OCI-LY3 (cell line): ENCODE data around the gene KCNH6.

Experiments used
- H2AFZ ChIP-seq: fragments of 200-600, 300-600 bp; shearing (Covaris generic); 2 replicates; pipeline ENCODE4 v1.6.0; 2014; ENCODE audit warnings: antibody characterized with exemption, low read depth, low read length
- H3K27ac ChIP-seq: fragments of 200-600, 300-600 bp; sonication (generic); 2 replicates; pipeline ENCODE4 v1.5.1; 2014; ENCODE audit warnings: mild to moderate bottlenecking, low read length, moderate library complexity, mixed read lengths
- H3K27me3 ChIP-seq: fragments of 200-600, 300-600 bp; sonication (generic); 2 replicates; pipeline ENCODE4 v1.6.1; 2014; ENCODE audit warnings: low read depth, low read length, mixed read lengths
- H3K36me3 ChIP-seq: fragments of 200-600, 300-600 bp; sonication (generic); replicated peaks from 2 replicates; pipeline ENCODE3; 2014; ENCODE audit warnings: low read depth, low read length, mixed read lengths
- H3K4me1 ChIP-seq: fragments of 300-600, 200-600 bp; sonication (generic); 2 replicates; pipeline ENCODE4 v1.6.1; 2014; ENCODE audit warnings: low read length, mixed read lengths
- H3K4me2 ChIP-seq: fragments of 200-600, 300-600 bp; sonication (generic); 2 replicates; pipeline ENCODE4 v1.6.1; 2014; ENCODE audit warnings: low read length, mixed read lengths
- H3K4me3 ChIP-seq: fragments of 300-600, 200-600 bp; sonication (generic); 2 replicates; pipeline ENCODE4 v1.5.1; 2014; ENCODE audit warnings: antibody characterized with exemption, mild to moderate bottlenecking, low read length, moderate library complexity
- H3K79me2 ChIP-seq: fragments of 300-600, 200-600 bp; shearing (Covaris generic); 2 replicates; pipeline ENCODE4 v1.6.1; 2014; ENCODE audit warnings: mild to moderate bottlenecking, low read length, mixed read lengths
- H3K9ac ChIP-seq: fragments of 300-600, 200-600 bp; shearing (Covaris generic); 2 replicates; pipeline ENCODE4 v1.6.0; 2014; ENCODE audit warnings: mild to moderate bottlenecking, low read length, moderate library complexity
- H3K9me3 ChIP-seq: fragments of 200-600, 300-600 bp; shearing (Covaris generic); 2 replicates; pipeline ENCODE4 v1.6.1; 2014; ENCODE audit warnings: low read length, mixed read lengths; ENCODE audit not compliant: insufficient read depth
- H4K20me1 ChIP-seq: fragments of 200-600, 300-600 bp; sonication (generic); 2 replicates; pipeline ENCODE4 v1.6.1; 2016; ENCODE audit warnings: low read length, mixed read lengths; ENCODE audit not compliant: insufficient read depth
- EZH2phosphoT487 ChIP-seq: fragments of 200-600 bp; shearing (Covaris generic); IDR thresholded peaks from 2 replicates; pipeline ENCODE4 v1.6.1; 2018; ENCODE audit warnings: antibody characterized with exemption, mixed run types, low read depth
- TF ChIP-seq, protein P1 (sequence below): fragments of 200-600, 300-600 bp; sonication (generic); IDR thresholded peaks from 2 replicates; pipeline ENCODE4 v1.5.1; 2014; ENCODE audit warnings: antibody characterized with exemption, low read length, low read depth

Gene KCNH6

DNA sequence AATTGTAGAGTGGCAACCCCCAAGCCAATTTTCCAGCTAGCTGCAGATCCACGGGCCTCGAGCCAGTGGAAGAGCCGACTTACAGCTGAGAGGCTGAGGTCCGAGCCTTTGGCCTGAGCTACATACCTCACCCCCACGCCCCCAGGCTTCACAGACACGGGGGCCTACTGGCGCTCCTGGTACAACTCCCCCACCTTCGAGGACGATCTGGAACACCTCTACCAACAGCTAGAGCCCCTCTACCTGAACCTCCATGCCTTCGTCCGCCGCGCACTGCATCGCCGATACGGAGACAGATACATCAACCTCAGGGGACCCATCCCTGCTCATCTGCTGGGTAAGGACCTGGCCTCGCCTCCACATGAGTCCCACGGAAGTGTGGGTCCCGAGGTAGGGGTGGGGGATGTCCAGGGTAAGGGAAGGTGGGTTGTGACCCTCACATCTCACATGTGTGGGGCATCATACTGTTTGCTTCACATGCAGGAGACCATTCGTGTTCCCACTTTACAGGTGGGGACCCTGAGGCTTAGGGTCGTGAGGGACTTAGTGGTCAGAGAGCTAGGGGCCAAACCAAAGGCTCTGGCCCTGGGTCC lies 42.9 kb upstream of the KCNH6 start:
- H3K36me3 ChIP-seq = no peaks in the 10 kb centered on the region
- peaks cover 24% of the 10 kb centered on the region for H3K4me1 ChIP-seq
- H3K9ac ChIP-seq = no peak overlapping the region
- H3K4me2 ChIP-seq = no peak overlapping the region
- H3K27ac ChIP-seq = no peak overlapping the region
- H3K27me3 ChIP-seq = peaks cover 11% of the 10 kb centered on the region
- no peaks in the 10 kb centered on the region for H3K79me2 ChIP-seq
- H3K4me3 ChIP-seq = no peak overlapping the region
- no peak overlapping the region for H2AFZ ChIP-seq
- no peaks in the 10 kb centered on the region for H3K9me3 ChIP-seq
- no peak for TF ChIP-seq EZH2phosphoT487
- TF ChIP-seq, protein P1, sequence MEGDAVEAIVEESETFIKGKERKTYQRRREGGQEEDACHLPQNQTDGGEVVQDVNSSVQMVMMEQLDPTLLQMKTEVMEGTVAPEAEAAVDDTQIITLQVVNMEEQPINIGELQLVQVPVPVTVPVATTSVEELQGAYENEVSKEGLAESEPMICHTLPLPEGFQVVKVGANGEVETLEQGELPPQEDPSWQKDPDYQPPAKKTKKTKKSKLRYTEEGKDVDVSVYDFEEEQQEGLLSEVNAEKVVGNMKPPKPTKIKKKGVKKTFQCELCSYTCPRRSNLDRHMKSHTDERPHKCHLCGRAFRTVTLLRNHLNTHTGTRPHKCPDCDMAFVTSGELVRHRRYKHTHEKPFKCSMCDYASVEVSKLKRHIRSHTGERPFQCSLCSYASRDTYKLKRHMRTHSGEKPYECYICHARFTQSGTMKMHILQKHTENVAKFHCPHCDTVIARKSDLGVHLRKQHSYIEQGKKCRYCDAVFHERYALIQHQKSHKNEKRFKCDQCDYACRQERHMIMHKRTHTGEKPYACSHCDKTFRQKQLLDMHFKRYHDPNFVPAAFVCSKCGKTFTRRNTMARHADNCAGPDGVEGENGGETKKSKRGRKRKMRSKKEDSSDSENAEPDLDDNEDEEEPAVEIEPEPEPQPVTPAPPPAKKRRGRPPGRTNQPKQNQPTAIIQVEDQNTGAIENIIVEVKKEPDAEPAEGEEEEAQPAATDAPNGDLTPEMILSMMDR = no peak
- H4K20me1 ChIP-seq = no peaks in the 10 kb centered on the region

DNA sequence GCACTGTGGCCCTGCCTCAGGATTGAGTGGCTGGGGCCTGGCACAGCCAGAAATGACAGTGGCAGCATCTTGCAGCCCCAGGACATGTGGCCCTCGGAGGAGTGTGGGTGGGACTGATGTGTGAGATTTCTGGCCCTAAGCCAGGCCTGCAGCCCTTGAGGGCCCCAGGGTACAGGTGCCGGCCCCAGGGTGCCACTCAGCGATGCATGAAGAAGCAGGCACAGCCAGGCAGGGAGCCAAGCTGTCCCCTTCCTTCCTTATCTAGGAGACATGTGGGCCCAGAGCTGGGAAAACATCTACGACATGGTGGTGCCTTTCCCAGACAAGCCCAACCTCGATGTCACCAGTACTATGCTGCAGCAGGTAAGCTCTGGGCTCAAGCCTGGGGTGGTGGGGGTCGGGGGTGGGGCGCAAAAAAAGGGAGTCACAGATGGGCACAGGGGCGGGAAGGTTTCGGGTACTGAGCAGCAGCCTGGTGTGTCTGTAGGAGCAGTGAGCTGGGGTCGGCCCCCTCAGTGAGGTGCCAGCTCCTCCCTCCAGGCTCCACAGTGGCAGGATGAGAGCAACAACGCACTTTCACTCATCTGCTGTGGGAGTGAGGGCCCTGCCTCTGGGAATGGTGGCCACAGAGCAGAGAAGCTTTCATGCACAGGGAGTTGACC lies 42.2 kb upstream of the KCNH6 start:
- no peak overlapping the region for H3K9ac ChIP-seq
- H2AFZ ChIP-seq = no peak overlapping the region
- peaks cover 20% of the 10 kb centered on the region for H3K4me1 ChIP-seq
- no peak for TF ChIP-seq EZH2phosphoT487
- TF ChIP-seq, protein P1 = no peak
- H3K4me2 ChIP-seq = no peak overlapping the region
- H3K79me2 ChIP-seq = no peaks in the 10 kb centered on the region
- no peaks in the 10 kb centered on the region for H3K9me3 ChIP-seq
- no peak overlapping the region for H3K4me3 ChIP-seq
- H3K36me3 ChIP-seq = no peaks in the 10 kb centered on the region
- H3K27ac ChIP-seq = no peak overlapping the region
- peaks cover 7% of the 10 kb centered on the region for H3K27me3 ChIP-seq
- H4K20me1 ChIP-seq = no peaks in the 10 kb centered on the region

DNA sequence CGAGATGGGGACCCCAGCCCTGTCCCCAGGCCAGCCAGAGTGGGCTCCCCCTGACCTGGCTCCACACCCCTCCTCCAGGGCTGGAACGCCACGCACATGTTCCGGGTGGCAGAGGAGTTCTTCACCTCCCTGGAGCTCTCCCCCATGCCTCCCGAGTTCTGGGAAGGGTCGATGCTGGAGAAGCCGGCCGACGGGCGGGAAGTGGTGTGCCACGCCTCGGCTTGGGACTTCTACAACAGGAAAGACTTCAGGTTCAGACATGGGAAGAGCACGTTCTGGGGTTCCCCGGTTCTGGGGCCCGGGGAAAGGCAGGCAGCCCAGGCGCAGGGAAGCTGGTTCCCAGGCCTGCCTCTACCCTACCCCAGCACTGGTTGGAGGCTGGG lies 41.7 kb upstream of the KCNH6 start:
- Histone ChIP-seq H4K20me1 (no peaks in the 10 kb centered on the region), H3K9ac (no peak overlapping the region), H3K79me2 (no peaks in the 10 kb centered on the region), H2AFZ (no peak overlapping the region), H3K27me3 (peaks cover 7% of the 10 kb centered on the region), H3K4me2 (no peak overlapping the region), H3K9me3 (no peaks in the 10 kb centered on the region), H3K36me3 (no peaks in the 10 kb centered on the region), H3K27ac (no peak overlapping the region), H3K4me3 (no peak overlapping the region), H3K4me1 (peaks cover 21% of the 10 kb centered on the region)
- no peak for TF ChIP-seq EZH2phosphoT487
- TF ChIP-seq, protein P1 = no peak

DNA sequence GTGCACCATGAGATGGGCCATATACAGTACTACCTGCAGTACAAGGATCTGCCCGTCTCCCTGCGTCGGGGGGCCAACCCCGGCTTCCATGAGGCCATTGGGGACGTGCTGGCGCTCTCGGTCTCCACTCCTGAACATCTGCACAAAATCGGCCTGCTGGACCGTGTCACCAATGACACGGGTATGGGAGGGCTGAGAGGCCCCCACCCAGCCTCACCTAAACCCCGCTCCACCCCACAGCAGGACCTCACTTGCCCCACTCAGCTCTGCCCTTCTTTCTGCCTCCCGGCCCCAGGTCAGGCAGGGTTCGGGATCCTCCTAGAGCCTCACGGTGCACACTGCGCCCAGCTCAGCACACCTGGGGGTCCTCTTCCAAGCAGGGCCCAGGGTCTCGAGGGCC lies 40.6 kb upstream of the KCNH6 start:
- H3K9ac ChIP-seq = no peak overlapping the region
- TF ChIP-seq, protein P1 = no peak
- TF ChIP-seq EZH2phosphoT487 = no peak
- no peaks in the 10 kb centered on the region for H4K20me1 ChIP-seq
- no peak overlapping the region for H3K4me3 ChIP-seq
- H2AFZ ChIP-seq = no peak overlapping the region
- H3K4me2 ChIP-seq = no peak overlapping the region
- H3K27me3 ChIP-seq = peaks cover 7% of the 10 kb centered on the region
- H3K36me3 ChIP-seq = no peaks in the 10 kb centered on the region
- no peak overlapping the region for H3K27ac ChIP-seq
- peaks cover 24% of the 10 kb centered on the region for H3K4me1 ChIP-seq
- H3K9me3 ChIP-seq = no peaks in the 10 kb centered on the region
- H3K79me2 ChIP-seq = no peaks in the 10 kb centered on the region
